HUDEP-2 (cell line): Measurements from ENCODE around the gene VSTM2B.
"Not testable (repeated sequence)": the region's sequence is repeated elsewhere in the genome, so short reads cannot be mapped to it uniquely, and the experiment has no call there.

ENCODE experiments used
- DNase-seq, 76 experiments: peaks; one replicate each; lab custom pipeline; 2025; ENCODE audit not compliant: unreplicated experiment in 76 of 76; lab: John Stamatoyannopoulos, UW

VSTM2B gene

GRCh38 chr19:29544656-29545360 lies 19.0 kb downstream of the VSTM2B start:
- DNase-seq = no peak

GRCh38 chr19:29545447-29545846 lies 19.7 kb downstream of the VSTM2B start:
- not testable (repeated sequence) for DNase-seq

DNA sequence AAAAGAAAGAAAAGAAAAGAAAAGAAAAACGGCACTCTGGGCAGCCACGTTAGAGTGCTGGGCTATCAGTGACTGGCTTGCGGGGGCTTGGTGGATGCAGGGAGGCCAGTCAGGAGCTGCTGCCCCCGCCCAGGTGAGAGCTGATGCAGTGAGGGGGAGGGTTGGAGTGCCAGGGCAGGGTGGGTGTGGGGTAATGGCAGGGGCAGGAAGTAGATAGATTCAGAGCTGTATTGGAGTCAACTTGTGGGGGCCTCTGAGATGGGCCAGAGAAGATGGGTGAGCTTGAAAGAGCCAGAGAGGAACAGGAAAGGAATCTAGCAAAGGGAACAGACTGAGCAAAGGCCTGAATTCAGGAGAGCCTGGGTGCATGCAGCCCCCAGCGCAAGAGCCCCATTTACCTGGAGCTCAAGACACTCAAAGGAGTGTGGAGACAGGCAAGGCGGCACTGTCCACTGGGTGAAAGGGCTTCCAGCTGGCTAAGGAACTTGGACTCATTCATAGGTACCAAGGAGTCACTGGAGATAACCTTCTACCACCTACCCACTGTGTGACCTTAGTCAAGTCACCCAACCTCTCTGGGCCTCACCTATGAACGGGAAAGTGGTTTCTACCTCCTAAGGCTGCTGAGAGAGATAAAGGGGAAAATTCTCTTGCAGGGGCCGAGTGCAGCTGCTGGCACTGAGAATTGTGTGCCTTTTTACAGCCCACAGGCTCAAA lies 20.2 kb downstream of the VSTM2B start:
- DNase-seq = no peak

- no peak for DNase-seq
Observed at GRCh38 chr19:29546583-29547190, 20.9 kb downstream of the VSTM2B start.

DNA sequence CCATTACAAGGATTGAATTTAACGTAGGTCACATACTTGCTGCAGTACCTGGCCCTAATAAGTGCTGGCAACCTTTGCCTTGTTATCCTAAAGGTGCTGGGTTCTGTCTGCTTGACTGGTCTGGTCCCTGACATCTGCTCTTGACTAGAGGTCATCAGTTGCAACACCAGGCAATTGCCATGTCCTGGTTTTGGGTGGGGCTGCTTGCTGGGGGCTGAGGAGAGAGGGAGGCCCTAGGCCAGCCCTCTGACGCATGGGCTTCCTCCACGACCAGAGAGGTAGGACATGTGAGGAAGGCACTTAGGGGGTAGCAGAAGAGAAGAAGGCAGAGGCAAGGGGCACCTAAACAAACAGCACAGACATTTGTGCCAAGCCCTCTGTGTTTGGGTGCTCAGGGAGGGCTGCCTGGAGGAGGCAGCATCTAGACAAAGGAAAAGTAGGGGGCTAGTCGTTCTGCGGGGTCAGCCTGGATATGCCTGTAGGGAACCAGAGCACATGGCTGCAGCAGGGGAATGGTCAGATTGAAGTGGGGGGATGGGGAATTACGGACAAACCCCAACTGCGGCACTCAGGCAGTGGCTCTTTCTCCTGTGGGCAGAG lies 21.7 kb downstream of the VSTM2B start:
- no peak for DNase-seq

DNA sequence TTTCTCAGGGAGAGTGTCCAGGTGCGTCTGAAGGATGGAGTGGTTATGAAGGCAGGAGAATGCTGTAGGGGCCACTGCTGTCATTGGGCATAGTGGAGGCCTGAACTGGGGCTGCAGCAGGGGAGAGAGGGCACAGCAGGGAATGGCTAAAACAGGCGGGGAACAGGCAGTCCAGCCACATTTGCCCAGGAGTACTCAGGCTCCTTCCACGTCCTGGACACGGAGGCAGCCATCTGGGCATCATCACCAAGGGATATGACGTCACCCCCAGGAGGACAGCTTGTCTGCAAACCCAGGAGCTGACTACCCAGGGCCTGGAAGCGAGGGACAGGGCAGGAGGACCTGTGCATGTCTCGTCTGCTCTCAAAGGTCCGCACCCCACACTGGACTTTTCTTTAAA lies 22.2 kb downstream of the VSTM2B start:
- DNase-seq = no peak

DNA sequence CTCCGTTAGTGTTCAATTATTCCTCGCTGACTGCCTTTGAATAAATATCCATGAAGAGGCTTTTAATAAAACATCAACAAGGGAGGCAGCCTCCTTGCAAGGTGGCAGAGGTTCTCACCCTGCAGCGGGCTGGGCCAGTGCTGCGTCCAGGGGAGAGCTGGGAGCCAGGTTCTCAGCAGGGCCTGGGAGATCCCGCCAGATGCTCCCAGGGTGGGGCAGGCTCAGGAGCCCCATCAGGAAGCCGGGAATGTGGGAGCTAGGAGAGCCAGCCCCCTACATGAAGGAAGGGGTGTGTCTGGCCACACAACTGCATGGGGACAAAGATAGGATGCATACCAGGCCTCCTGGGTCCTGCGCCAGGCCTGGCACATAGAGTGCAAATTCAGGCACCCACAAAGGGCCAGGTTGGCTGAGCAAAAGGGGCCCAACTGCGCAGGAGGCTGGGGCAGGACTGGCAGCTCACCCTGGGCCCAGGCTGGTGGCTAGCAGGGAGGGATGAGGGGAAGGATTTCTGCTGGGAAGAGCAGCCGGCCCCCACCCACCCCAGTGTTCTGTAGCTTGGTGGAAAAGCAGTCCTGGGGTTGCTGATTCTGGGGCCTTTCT lies 22.8 kb downstream of the VSTM2B start:
- no peak for DNase-seq

- DNase-seq = no peak
Observed at GRCh38 chr19:29549105-29550070, 23.6 kb downstream of the VSTM2B start.

DNA sequence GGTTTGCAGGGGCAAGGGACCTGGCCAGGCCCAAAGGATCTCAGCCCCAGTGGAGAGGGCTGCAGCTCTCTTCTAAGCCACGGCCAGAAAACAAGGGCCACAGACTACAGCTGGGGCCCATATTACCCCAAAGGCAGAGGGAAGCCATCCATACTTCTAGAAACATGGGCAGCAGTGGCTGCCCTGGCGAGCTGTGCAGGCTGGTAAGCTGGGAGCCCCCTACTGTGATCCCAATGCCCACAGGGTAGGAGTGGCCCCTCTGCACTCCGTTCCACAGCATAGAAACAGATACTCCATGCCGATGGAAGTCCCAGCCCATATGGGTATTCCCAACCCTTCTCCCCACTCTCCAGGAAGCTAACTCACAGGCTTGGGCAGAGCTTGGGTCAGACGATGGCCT lies 25.1 kb downstream of the VSTM2B start:
- no peak for DNase-seq

DNA sequence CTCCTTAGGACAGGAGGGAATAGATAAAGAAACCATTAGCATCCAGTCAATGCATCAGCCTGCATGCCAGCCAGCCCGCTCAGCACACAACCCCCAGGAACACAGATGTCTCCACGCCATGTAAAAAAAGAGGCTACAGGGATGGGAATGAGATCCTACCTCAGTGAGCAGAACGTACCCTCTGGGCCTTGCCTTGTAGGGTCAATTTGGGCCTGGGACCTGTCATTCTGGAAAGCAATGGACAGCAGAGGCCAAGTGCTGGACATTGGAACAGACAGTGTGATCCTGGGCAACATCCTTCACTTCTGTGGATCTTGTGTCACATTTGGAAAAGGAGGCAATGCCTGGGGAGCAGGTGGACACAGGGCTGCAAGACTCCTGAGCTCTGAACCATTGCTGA lies 26.0 kb downstream of the VSTM2B start:
- no peak for DNase-seq

GRCh38 chr19:29552454-29553280 lies 26.9 kb downstream of the VSTM2B start:
- no peak for DNase-seq

- no peak for DNase-seq
Observed at GRCh38 chr19:29554149-29554548, 28.4 kb downstream of the VSTM2B start.

GRCh38 chr19:29559110-29559509 lies 33.3 kb downstream of the VSTM2B start:
- not testable (repeated sequence) for DNase-seq

DNA sequence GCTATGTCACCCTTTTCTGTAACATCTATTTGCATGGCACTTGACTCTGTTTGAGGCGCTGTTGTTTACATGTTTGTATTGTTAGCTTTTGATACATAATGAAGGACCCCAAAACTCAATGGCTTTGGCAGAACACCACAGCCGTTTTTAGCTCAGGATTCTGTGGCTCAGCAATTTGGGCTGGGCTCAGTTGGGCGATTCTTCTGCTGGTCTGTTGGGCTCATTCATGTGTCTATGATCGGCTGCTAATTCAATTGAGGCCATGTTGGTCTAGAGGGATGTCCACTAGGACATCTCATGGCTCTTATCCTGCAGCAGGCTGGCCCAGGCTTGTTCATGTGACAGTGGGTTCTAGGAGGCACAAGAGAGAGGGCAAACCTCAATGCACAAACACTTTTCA lies 33.9 kb downstream of the VSTM2B start:
- DNase-seq = no peak

DNA sequence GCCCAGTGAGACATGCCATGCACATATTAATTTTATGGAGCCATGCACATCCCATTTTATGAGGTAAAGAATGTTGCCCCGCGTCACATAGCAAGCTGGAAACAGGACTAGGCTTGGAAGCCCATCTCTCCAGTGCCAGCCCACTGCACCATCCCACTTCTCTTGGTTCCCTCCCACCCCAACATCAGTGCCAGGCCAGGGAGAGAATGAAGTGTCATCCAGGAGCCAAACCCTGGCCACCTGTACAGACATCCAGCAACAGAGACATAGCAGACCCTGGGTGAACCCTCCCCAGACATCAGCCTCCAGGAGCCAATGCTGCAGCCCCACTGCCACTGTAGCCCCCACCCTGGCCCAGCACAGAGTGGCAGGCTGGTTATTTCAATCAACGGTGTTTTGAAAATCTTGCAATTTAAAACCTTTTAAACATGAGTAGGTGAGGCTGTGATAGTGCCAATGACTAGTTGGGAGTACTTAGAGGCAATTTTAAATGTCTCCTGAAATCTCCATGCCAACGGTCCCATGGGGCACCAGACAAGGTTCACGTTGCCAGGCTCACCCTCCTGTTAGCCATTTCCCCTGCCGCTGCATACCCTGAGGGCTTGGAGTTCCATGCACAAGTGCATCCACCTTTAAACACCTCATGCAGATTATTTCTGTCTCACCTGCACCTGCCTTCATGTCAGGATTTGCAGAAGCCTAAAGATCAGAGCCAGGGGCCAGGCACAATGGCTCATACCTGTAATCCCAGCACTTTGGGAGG lies 34.7 kb downstream of the VSTM2B start:
- no peak for DNase-seq

DNA sequence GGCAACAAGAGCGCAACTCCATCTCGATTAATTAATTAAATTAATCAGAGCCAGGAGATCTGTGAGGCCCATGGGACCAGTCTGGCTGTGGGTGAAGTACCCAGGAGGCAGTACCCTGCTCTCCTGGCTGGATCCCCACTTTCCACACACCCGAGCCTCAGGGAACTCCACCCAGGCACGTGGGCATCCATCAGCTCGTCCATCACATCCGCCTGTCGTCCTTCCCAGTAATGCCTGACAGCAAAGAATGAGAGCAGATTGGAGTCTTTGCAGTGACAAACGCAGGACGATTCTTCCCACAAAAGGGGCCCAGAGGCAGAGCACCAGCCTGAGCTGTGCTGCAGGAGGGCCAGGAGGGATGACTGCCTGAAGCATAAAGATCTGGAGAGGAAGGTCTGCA lies 35.8 kb downstream of the VSTM2B start:
- DNase-seq = no peak

GRCh38 chr19:29562299-29563297 lies 36.8 kb downstream of the VSTM2B start:
- no peak for DNase-seq
